Esophagus muscularis mucosa (tissue), 4 donors: ENCODE measurements around the gene GPSM1.

Source experiments
- EP300 ChIP-seq: sonication (generic); formaldehyde crosslinking; IDR thresholded peaks from one replicate; pipeline ENCODE4 v1.6.1; 2017; ENCODE audit warnings: antibody characterized with exemption
- POLR2A ChIP-seq: fragments of 450-650 bp; IDR thresholded peaks from one replicate; pipeline ENCODE4 v1.6.1; 2017; ENCODE audit warnings: antibody characterized with exemption, moderate library complexity, mild to moderate bottlenecking, low read depth
- POLR2AphosphoS5 ChIP-seq, 2 donors: sonication (generic); formaldehyde crosslinking; IDR thresholded peaks; one replicate each; pipeline ENCODE4 v1.6.1; 2017; ENCODE audit warnings: antibody characterized with exemption in 2 of 2
- TF ChIP-seq, protein P1 (sequence below), 3 experiments: fragments of 200-600 bp in 2 of 3; fragments of 450-650 bp in 1 of 3; sonication (generic) in 2 of 3; IDR thresholded peaks; one replicate each; pipeline ENCODE4 v1.5.1; 2017 to 2019; ENCODE audit warnings: antibody characterized with exemption in 3 of 3, mild to moderate bottlenecking in 2 of 3, moderate library complexity in 1 of 3

DNA sequence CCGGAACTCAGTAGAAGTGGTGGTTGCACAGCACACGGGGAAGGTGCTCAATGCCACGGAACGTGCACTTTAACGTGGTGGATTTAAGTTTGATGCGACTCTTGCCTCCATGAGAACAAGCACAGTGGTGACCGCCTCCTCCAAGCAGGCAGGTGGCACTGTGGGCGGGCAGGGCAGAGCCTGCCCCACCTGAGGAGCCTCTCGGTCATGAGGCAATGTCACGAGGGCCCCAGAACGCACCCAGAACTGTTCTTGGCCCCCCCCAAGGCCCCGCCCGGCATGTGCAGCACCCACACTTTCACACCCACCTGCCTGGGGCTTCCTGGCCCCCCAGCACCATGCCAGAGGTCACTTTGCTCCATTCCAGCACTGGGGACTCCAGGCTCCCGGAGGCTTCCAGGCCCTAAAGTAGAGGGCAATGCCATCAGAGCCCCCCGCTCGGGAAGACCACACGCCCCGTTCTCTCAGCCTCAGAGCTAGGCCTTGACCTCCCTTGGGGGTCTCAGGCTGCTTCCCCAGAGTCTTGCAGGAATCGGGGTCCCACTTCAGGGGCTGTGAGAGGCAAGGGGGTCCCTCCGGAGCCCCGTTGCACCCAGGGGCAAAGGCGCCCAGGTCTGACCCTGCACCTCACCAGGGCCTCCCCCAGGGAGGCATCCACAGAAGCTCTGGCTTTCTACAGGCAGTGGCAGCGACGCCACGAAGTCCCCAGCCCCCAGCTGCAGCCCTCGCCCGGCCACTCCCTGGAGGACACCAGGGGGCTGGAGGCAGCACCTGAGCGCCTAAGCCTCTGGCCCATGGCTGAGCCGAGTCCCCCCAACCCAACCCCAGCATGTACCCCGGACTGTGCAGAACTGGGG lies 37.5 kb upstream of the GPSM1 start:
- no peak for TF ChIP-seq POLR2A
- TF ChIP-seq, protein P1, sequence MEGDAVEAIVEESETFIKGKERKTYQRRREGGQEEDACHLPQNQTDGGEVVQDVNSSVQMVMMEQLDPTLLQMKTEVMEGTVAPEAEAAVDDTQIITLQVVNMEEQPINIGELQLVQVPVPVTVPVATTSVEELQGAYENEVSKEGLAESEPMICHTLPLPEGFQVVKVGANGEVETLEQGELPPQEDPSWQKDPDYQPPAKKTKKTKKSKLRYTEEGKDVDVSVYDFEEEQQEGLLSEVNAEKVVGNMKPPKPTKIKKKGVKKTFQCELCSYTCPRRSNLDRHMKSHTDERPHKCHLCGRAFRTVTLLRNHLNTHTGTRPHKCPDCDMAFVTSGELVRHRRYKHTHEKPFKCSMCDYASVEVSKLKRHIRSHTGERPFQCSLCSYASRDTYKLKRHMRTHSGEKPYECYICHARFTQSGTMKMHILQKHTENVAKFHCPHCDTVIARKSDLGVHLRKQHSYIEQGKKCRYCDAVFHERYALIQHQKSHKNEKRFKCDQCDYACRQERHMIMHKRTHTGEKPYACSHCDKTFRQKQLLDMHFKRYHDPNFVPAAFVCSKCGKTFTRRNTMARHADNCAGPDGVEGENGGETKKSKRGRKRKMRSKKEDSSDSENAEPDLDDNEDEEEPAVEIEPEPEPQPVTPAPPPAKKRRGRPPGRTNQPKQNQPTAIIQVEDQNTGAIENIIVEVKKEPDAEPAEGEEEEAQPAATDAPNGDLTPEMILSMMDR (IDR thresholded peaks at IDR 0.05) = no peak
- TF ChIP-seq POLR2AphosphoS5 (IDR thresholded peaks at IDR 0.05) = no peak
- no peak for TF ChIP-seq EP300
